ENCODE results near the gene NCMAP. TPM values are rescaled to one million over a fixed set of nuclear protein-coding genes. Genes with fewer than 3 reads are reported as not detected.

Gene NCMAP
- total RNA-seq, 1 donor from 2014 or later: not detected

- no peak for TF ChIP-seq CTCF (IDR thresholded peaks at IDR 0.05; ENCODE audit: partially characterized antibody, unreplicated experiment)
- H3K36me3 Mint-ChIP-seq (ENCODE audit: unreplicated experiment): no peaks in the 10 kb centered on the region
- no peaks in the 10 kb centered on the region for H3K9me3 Mint-ChIP-seq (ENCODE audit: unreplicated experiment)
- H3K4me1 Mint-ChIP-seq (ENCODE audit: low read depth, unreplicated experiment): peaks cover 7% of the 10 kb centered on the region
- H3K27ac Mint-ChIP-seq (ENCODE audit: unreplicated experiment): no peak overlapping the region
- H3K27me3 Mint-ChIP-seq (ENCODE audit: unreplicated experiment): peaks cover 1% of the 10 kb centered on the region
- no peak overlapping the region for H3K4me3 Mint-ChIP-seq (ENCODE audit: unreplicated experiment)
- no peak for DNase-seq
Observed at GRCh38 chr1:24535778-24536177, 20.1 kb upstream of the NCMAP start.

GRCh38 chr1:24536391-24536840 is 19.5 kb upstream of the NCMAP start:
- no peak overlapping the region for H3K4me3 Mint-ChIP-seq (ENCODE audit: unreplicated experiment)
- H3K27me3 Mint-ChIP-seq (ENCODE audit: unreplicated experiment): peaks cover 1% of the 10 kb centered on the region
- no peaks in the 10 kb centered on the region for H3K9me3 Mint-ChIP-seq (ENCODE audit: unreplicated experiment)
- DNase-seq: no peak
- no peak for TF ChIP-seq CTCF (IDR thresholded peaks at IDR 0.05; ENCODE audit: partially characterized antibody, unreplicated experiment)
- no peak overlapping the region for H3K27ac Mint-ChIP-seq (ENCODE audit: unreplicated experiment)
- no peaks in the 10 kb centered on the region for H3K36me3 Mint-ChIP-seq (ENCODE audit: unreplicated experiment)
- peaks cover 7% of the 10 kb centered on the region for H3K4me1 Mint-ChIP-seq (ENCODE audit: low read depth, unreplicated experiment)

- DNase-seq: no peak
- Mint-ChIP-seq H3K4me1 (ENCODE audit: low read depth, unreplicated experiment) (peaks cover 7% of the 10 kb centered on the region), H3K9me3 (ENCODE audit: unreplicated experiment) (no peaks in the 10 kb centered on the region), H3K27ac (ENCODE audit: unreplicated experiment) (no peak overlapping the region), H3K36me3 (ENCODE audit: unreplicated experiment) (no peaks in the 10 kb centered on the region), H3K27me3 (ENCODE audit: unreplicated experiment) (no peaks in the 10 kb centered on the region), H3K4me3 (ENCODE audit: unreplicated experiment) (no peak overlapping the region)
- TF ChIP-seq CTCF (IDR thresholded peaks at IDR 0.05; ENCODE audit: partially characterized antibody, unreplicated experiment): no peak
Observed at GRCh38 chr1:24540051-24540905, 15.6 kb upstream of the NCMAP start.

GRCh38 chr1:24540906-24541710 is 14.8 kb upstream of the NCMAP start:
- H3K4me1 Mint-ChIP-seq (ENCODE audit: low read depth, unreplicated experiment): peaks cover 6% of the 10 kb centered on the region
- H3K36me3 Mint-ChIP-seq (ENCODE audit: unreplicated experiment): no peaks in the 10 kb centered on the region
- H3K27ac Mint-ChIP-seq (ENCODE audit: unreplicated experiment): no peak overlapping the region
- no peaks in the 10 kb centered on the region for H3K9me3 Mint-ChIP-seq (ENCODE audit: unreplicated experiment)
- TF ChIP-seq CTCF (IDR thresholded peaks at IDR 0.05; ENCODE audit: partially characterized antibody, unreplicated experiment): no peak
- H3K27me3 Mint-ChIP-seq (ENCODE audit: unreplicated experiment): no peaks in the 10 kb centered on the region
- DNase-seq: no peak
- no peak overlapping the region for H3K4me3 Mint-ChIP-seq (ENCODE audit: unreplicated experiment)
